ENCODE measurements around the gene PLCH1. TPM values are rescaled to one million over a fixed set of nuclear protein-coding genes. Genes with fewer than 3 reads are reported as not detected.

PLCH1 gene
- total and polyA plus RNA-seq, 9 of the 15 experiments (the other 6 are each of a cell fraction or from before 2014, with no cell fraction given): 0.17 to 0.62 (median 0.40) TPM

DNA sequence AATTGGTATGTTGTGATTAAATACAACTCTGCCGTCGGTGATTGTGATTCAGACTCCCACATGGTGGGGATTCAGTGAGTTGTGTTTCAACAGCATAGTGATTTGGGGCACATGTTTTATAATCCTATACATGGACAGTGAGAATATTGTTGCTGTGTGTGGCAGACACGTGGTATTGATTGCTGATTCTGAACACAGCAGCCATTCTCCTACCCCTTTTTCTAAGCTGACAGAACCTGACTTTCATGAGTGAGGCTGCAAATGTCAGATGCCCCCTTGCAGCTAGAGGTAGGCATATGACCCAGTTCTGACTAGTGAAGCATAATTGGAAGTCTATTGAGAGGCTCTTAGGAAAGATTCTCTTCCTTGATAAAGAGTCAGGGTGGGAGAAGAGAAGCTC lies 296.3 kb downstream of the PLCH1 start:
- no peak overlapping the region for H3K27ac ChIP-seq (ENCODE audit: extremely low read depth, low read depth, low read length)
- no peaks in the 10 kb centered on the region for H3K4me1 ChIP-seq (replicated peaks in 1 of 2; ENCODE audit: control insufficient read depth in 2 of 2, insufficient read depth in 2 of 2, low read length in 2 of 2)
- WGBS (ENCODE audit: insufficient coverage, low coverage, missing lambda C conversion rate): 0% methylated on average over 3 of the region's 3 CpGs
- no peak for DNase-seq (ENCODE audit: extremely low read depth in 1 of 4, low spot score in 3 of 4)
- FAIRE-seq: no peak
- H3K4me3 ChIP-seq: no peak overlapping the region
- no peak for ATAC-seq
- no peaks in the 10 kb centered on the region for H3K36me3 ChIP-seq (ENCODE audit: control insufficient read depth, insufficient read depth, low read length)
- H3K9ac ChIP-seq (ENCODE audit: insufficient read depth in 1 of 2, low read depth in 2 of 2, low read length in 2 of 2): no peak overlapping the region
- in situ Hi-C loops (cut with MboI): no loop called here
- ChIA-PET POLR2A (interaction anchor here (0.6 kb wide), 1 partner anchor 115 kb away, joined by 3 read pairs; no protein-coding TSS in a partner anchor), CTCF (ENCODE audit: low intra/inter-chr PET ratio) (no interaction called here)
- intact Hi-C loops (cut with micrococcal nuclease): no loop called here
- H3K4me2 ChIP-seq (ENCODE audit: insufficient read depth, low read length): no peak overlapping the region
- no peaks in the 10 kb centered on the region for H3K9me1 ChIP-seq (ENCODE audit: control insufficient read depth, insufficient read depth, low read length)
- no TSS peak for BruUV-seq (replicated peaks)
- no peaks in the 10 kb centered on the region for H4K20me1 ChIP-seq (replicated peaks; ENCODE audit: control insufficient read depth, insufficient read depth, low read length)
- H3K79me2 ChIP-seq (ENCODE audit: control insufficient read depth, insufficient read depth, low read length): no peaks in the 10 kb centered on the region
- TF ChIP-seq EP300 (IDR thresholded peaks at IDR 0.05; ENCODE audit: low read length): no peak
- TF ChIP-seq ZNF311 (CRISPR knock-in tag; IDR thresholded peaks at IDR 0.05): no peak
- TF ChIP-seq WHSC1 (IDR thresholded peaks at IDR 0.05; ENCODE audit: low read length): no peak
- TF ChIP-seq, protein P1, sequence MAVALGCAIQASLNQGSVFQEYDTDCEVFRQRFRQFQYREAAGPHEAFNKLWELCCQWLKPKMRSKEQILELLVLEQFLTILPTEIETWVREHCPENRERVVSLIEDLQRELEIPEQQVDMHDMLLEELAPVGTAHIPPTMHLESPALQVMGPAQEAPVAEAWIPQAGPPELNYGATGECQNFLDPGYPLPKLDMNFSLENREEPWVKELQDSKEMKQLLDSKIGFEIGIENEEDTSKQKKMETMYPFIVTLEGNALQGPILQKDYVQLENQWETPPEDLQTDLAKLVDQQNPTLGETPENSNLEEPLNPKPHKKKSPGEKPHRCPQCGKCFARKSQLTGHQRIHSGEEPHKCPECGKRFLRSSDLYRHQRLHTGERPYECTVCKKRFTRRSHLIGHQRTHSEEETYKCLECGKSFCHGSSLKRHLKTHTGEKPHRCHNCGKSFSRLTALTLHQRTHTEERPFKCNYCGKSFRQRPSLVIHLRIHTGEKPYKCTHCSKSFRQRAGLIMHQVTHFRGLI (CRISPR knock-in tag; IDR thresholded peaks at IDR 0.05): no peak
- no peak for TF ChIP-seq KLF6 (CRISPR knock-in tag; IDR thresholded peaks at IDR 0.05; ENCODE audit: borderline replicate concordance)
- no peak for TF ChIP-seq DNMT1 (IDR thresholded peaks at IDR 0.05)
- TF ChIP-seq MYNN (IDR thresholded peaks at IDR 0.05): no peak
- TF ChIP-seq MYNN (CRISPR knock-in tag; IDR thresholded peaks at IDR 0.05): no peak
- TF ChIP-seq, protein P2, sequence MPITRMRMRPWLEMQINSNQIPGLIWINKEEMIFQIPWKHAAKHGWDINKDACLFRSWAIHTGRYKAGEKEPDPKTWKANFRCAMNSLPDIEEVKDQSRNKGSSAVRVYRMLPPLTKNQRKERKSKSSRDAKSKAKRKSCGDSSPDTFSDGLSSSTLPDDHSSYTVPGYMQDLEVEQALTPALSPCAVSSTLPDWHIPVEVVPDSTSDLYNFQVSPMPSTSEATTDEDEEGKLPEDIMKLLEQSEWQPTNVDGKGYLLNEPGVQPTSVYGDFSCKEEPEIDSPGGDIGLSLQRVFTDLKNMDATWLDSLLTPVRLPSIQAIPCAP (CRISPR knock-in tag; IDR thresholded peaks at IDR 0.05; ENCODE audit: borderline replicate concordance): no peak
- TF ChIP-seq, protein P3, sequence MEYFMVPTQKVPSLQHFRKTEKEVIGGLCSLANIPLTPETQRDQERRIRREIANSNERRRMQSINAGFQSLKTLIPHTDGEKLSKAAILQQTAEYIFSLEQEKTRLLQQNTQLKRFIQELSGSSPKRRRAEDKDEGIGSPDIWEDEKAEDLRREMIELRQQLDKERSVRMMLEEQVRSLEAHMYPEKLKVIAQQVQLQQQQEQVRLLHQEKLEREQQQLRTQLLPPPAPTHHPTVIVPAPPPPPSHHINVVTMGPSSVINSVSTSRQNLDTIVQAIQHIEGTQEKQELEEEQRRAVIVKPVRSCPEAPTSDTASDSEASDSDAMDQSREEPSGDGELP (CRISPR knock-in tag; IDR thresholded peaks at IDR 0.05; ENCODE audit: borderline replicate concordance): no peak
- TF ChIP-seq ZFP36 (IDR thresholded peaks at IDR 0.05; ENCODE audit: low read depth, low read length, partially characterized antibody): no peak
- TF ChIP-seq ZNF282 (CRISPR knock-in tag; IDR thresholded peaks at IDR 0.05): no peak
- no peak for TF ChIP-seq MEF2A (IDR thresholded peaks at IDR 0.05; ENCODE audit: control insufficient read depth, low read depth, low read length)
- H2AFZ ChIP-seq (ENCODE audit: low read depth, low read length): no peak overlapping the region
- no peaks in the 10 kb centered on the region for H3K9me3 ChIP-seq (replicated peaks; ENCODE audit: control insufficient read depth, insufficient read depth, low read depth, low read length)
- no peaks in the 10 kb centered on the region for H3K27me3 ChIP-seq (ENCODE audit: control insufficient read depth in 2 of 2, insufficient read depth in 2 of 2, low read length in 2 of 2)

All from K562 (cell line).